Transverse colon (tissue), 4 donors: Measurements from ENCODE around the gene COX10.

ENCODE experiments used
- CTCF ChIP-seq, 5 experiments: fragments of 200-600 bp in 3 of 5; fragments of 450-650 bp in 2 of 5; sonication (generic) in 3 of 5; IDR thresholded peaks; 1 replicate in 2 of 5; 2 replicates in 3 of 5; pipeline ENCODE4 v1.5.1; 2016 to 2017; ENCODE audit warnings: antibody characterized with exemption in 5 of 5, inconsistent platforms in 3 of 5, mild to moderate bottlenecking in 2 of 5, moderate library complexity in 1 of 5
- POLR2AphosphoS5 ChIP-seq, 3 donors: sonication (generic); formaldehyde crosslinking; IDR thresholded peaks; one replicate each; pipeline ENCODE4 v1.6.1; 2016; ENCODE audit warnings: antibody characterized with exemption in 3 of 3

DNA sequence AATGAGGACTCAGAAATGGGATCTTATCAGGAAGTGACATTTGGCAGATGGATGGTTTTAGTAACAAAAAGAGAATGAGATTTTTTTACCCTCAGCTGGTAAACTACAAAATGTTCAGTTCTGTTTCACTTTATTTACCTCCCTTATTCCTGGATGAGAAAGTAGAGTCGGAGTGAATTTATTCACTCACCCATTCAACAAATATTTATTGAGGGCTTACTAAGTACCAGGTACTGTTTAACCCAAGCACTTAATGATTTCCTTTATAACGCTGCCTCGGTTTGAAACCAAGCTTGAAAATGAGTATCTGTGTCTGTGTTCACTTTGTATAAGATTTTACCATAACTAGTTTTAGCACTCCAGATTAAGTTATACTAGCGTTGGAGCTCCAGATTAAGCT is 129.3 kb downstream of the COX10 start:
- TF ChIP-seq CTCF (IDR thresholded peaks at IDR 0.05) (no peak), POLR2AphosphoS5 (IDR thresholded peaks at IDR 0.05) (no peak)
